Muscle of leg (tissue), 11 donors: Measurements from ENCODE around the gene TXNRD2. TPM values are rescaled to one million over a fixed set of nuclear protein-coding genes. Genes with fewer than 3 reads are reported as not detected.

Source experiments
- DNase-seq: peaks from one replicate; pipeline ENCODE4 v3.0.0; 2013
- H3K27ac ChIP-seq: one replicate; pipeline ENCODE4 v1.5.1; 2013; ENCODE audit warnings: mild to moderate bottlenecking, low read length, control low read depth
- H3K27me3 ChIP-seq: one replicate; pipeline ENCODE4 v1.6.1; 2013; ENCODE audit warnings: low read length; ENCODE audit not compliant: control insufficient read depth, insufficient read depth
- H3K36me3 ChIP-seq: one replicate; pipeline ENCODE4 v1.6.1; 2013; ENCODE audit warnings: low read length; ENCODE audit not compliant: control insufficient read depth, insufficient read depth
- H3K4me1 ChIP-seq: one replicate; pipeline ENCODE4 v1.6.1; 2013; ENCODE audit warnings: low read length; ENCODE audit not compliant: control insufficient read depth, insufficient read depth
- H3K4me3 ChIP-seq: one replicate; pipeline ENCODE4 v1.5.1; 2013; ENCODE audit warnings: low read length, control low read depth
- H3K9me3 ChIP-seq: replicated peaks from 2 replicates; pipeline ENCODE4 v1.6.1; 2013; ENCODE audit warnings: low read depth, low read length; ENCODE audit not compliant: control insufficient read depth
- WGBS: methylation state at CpG from one replicate; pipeline ENCODE4 v1.1.5; 2013; ENCODE audit warnings: missing lambda C conversion rate; ENCODE audit not compliant: insufficient coverage; 5-methylcytosine and 5-hydroxymethylcytosine counted together
- polyA plus RNA-seq, 8 donors: library from polyadenylated mRNA; unstranded; fragments of 120-200 nt; gene quantifications; one replicate each; pipeline versions ENCODE4 v1.2.1 to v1.2.3, GENCODE V29; 2013; ENCODE audit warnings: inconsistent platforms in 1 of 8, low replicate concordance in 1 of 8; ENCODE audit not compliant: insufficient read length in 8 of 8, insufficient read depth in 1 of 8
- total RNA-seq: library from RNA; stranded (reverse); fragments of 120-200 nt; gene quantifications from one replicate; pipeline ENCODE4 v1.2.4, GENCODE V29; 2013

TXNRD2 gene
- total and polyA plus RNA-seq, 9 donors, result 14.1 to 21.5 (median 17.9) TPM

- no peak for DNase-seq
- no peaks in the 10 kb centered on the region for H3K9me3 ChIP-seq
- H3K36me3 ChIP-seq, result peaks cover 96% of the 10 kb centered on the region
- H3K4me1 ChIP-seq, result peaks cover 67% of the 10 kb centered on the region
- no peak overlapping the region for H3K27ac ChIP-seq
- H3K27me3 ChIP-seq, result no peaks in the 10 kb centered on the region
- no peak overlapping the region for H3K4me3 ChIP-seq
- WGBS, result 67% methylated on average over 14 of the region's 20 CpGs
Observed at GRCh38 chr22:19966908-19967750, 25.5 kb upstream of the TXNRD2 start.

GRCh38 chr22:19965771-19966709 lies 24.4 kb upstream of the TXNRD2 start:
- WGBS, result 68% methylated on average over 5 of the region's 10 CpGs
- peak; percentile 73 for DNase-seq
- peaks cover 96% of the 10 kb centered on the region for H3K36me3 ChIP-seq
- no peaks in the 10 kb centered on the region for H3K9me3 ChIP-seq
- peak overlapping the region; percentile 64 for H3K27ac ChIP-seq
- H3K4me1 ChIP-seq, result peaks cover 63% of the 10 kb centered on the region
- no peak overlapping the region for H3K4me3 ChIP-seq
- H3K27me3 ChIP-seq, result no peaks in the 10 kb centered on the region

GRCh38 chr22:19964701-19965386 lies 23.2 kb upstream of the TXNRD2 start:
- Histone ChIP-seq H3K27ac (peak overlapping the region; percentile 59), H3K4me1 (peaks cover 63% of the 10 kb centered on the region), H3K36me3 (peaks cover 88% of the 10 kb centered on the region), H3K4me3 (no peak overlapping the region), H3K27me3 (no peaks in the 10 kb centered on the region), H3K9me3 (no peaks in the 10 kb centered on the region)
- no peak for DNase-seq
- 83% methylated on average over 11 of the region's 15 CpGs for WGBS

GRCh38 chr22:19963863-19964642 lies 22.4 kb upstream of the TXNRD2 start:
- Histone ChIP-seq H3K9me3 (no peaks in the 10 kb centered on the region), H3K27ac (no peak overlapping the region), H3K4me3 (no peak overlapping the region), H3K36me3 (peaks cover 80% of the 10 kb centered on the region), H3K27me3 (no peaks in the 10 kb centered on the region), H3K4me1 (peaks cover 63% of the 10 kb centered on the region)
- DNase-seq, result no peak
- 93% methylated on average over 11 of the region's 12 CpGs for WGBS

GRCh38 chr22:19962909-19963806 lies 21.5 kb upstream of the TXNRD2 start:
- Histone ChIP-seq H3K27ac (no peak overlapping the region), H3K4me1 (peaks cover 69% of the 10 kb centered on the region)
- DNase-seq, result no peak

GRCh38 chr22:19962246-19962908 lies 20.8 kb upstream of the TXNRD2 start:
- peak; percentile 77 for DNase-seq
- H3K4me3 ChIP-seq, result no peak overlapping the region
- 46% methylated on average over 20 of the region's 22 CpGs for WGBS
- H3K27ac ChIP-seq, result no peak overlapping the region
- peaks cover 65% of the 10 kb centered on the region for H3K36me3 ChIP-seq
- H3K4me1 ChIP-seq, result peaks cover 64% of the 10 kb centered on the region
- H3K9me3 ChIP-seq, result no peaks in the 10 kb centered on the region
- no peaks in the 10 kb centered on the region for H3K27me3 ChIP-seq

More at GRCh38 chr22:19962909-19963806, 21.5 kb upstream of the TXNRD2 start:
- no peaks in the 10 kb centered on the region for H3K27me3 ChIP-seq
- 71% methylated on average over 26 of the region's 30 CpGs for WGBS
- H3K36me3 ChIP-seq, result peaks cover 73% of the 10 kb centered on the region
- no peaks in the 10 kb centered on the region for H3K9me3 ChIP-seq
- H3K4me3 ChIP-seq, result no peak overlapping the region

GRCh38 chr22:19961868-19962245 lies 20.2 kb upstream of the TXNRD2 start:
- H3K9me3 ChIP-seq, result no peaks in the 10 kb centered on the region
- no peaks in the 10 kb centered on the region for H3K27me3 ChIP-seq
- peaks cover 61% of the 10 kb centered on the region for H3K4me1 ChIP-seq
- no peak overlapping the region for H3K4me3 ChIP-seq
- 93% methylated on average over 3 of the region's 8 CpGs for WGBS
- DNase-seq, result no peak
- peaks cover 60% of the 10 kb centered on the region for H3K36me3 ChIP-seq
- no peak overlapping the region for H3K27ac ChIP-seq

GRCh38 chr22:19961201-19961580 lies 19.6 kb upstream of the TXNRD2 start:
- no peaks in the 10 kb centered on the region for H3K27me3 ChIP-seq
- H3K4me1 ChIP-seq, result peaks cover 55% of the 10 kb centered on the region
- WGBS, result 79% methylated on average over 9 of the region's 9 CpGs
- H3K9me3 ChIP-seq, result no peaks in the 10 kb centered on the region
- no peak overlapping the region for H3K27ac ChIP-seq
- H3K36me3 ChIP-seq, result peaks cover 53% of the 10 kb centered on the region
- no peak overlapping the region for H3K4me3 ChIP-seq
- no peak for DNase-seq
